Measurements from ENCODE around the gene OR51Q1. TPM values are rescaled to one million over a fixed set of nuclear protein-coding genes. Genes with fewer than 3 reads are reported as not detected.

OR51Q1 gene
- total RNA-seq, result not detected in 2 replicates
- long read RNA-seq, result 0 reads

- H3K4me3 Mint-ChIP-seq, result no peak within 1 kb of the TSS
- no peak for DNase-seq (ENCODE audit: low read depth, low spot score)
- TF ChIP-seq CTCF (conservative IDR thresholded peaks at IDR 0.05), result no peak
- H3K27ac Mint-ChIP-seq (ENCODE audit: unreplicated experiment), result no peak within 1 kb of the TSS
- no peaks in the 10 kb centered on the region for H3K4me1 Mint-ChIP-seq
- H3K9me3 Mint-ChIP-seq, result peaks cover 3% of the 10 kb centered on the region
- no peaks in the 10 kb centered on the region for H3K36me3 Mint-ChIP-seq (ENCODE audit: low read depth)
- peaks cover 22% of the 10 kb centered on the region for H3K27me3 Mint-ChIP-seq (ENCODE audit: low read depth)
These were observed at the start of gene OR51Q1 for GRCh38 chr11:5421811-5422210. Gene OR51Q1, plus strand, starts transcription at chr11:5422111. Its CDS starts 90 bp downstream, at chr11:5422201.

- no peaks in the 10 kb centered on the region for H3K9me3 Mint-ChIP-seq
- H3K4me1 Mint-ChIP-seq, result no peaks in the 10 kb centered on the region
- peaks cover 5% of the 10 kb centered on the region for H3K27me3 Mint-ChIP-seq (ENCODE audit: low read depth)
- peak; percentile 85 for TF ChIP-seq CTCF (conservative IDR thresholded peaks at IDR 0.05)
- DNase-seq (ENCODE audit: low read depth, low spot score), result peak; percentile 56
- H3K36me3 Mint-ChIP-seq (ENCODE audit: low read depth), result no peaks in the 10 kb centered on the region
- H3K27ac Mint-ChIP-seq (ENCODE audit: unreplicated experiment), result no peak overlapping the region
- no peak overlapping the region for H3K4me3 Mint-ChIP-seq
These were observed 41.1 kb upstream of the OR51Q1 start for GRCh38 chr11:5380740-5381342.

- no peak within 1 kb of the TSS for H3K27ac Mint-ChIP-seq (ENCODE audit: unreplicated experiment)
These were observed 38.3 kb upstream of the OR51Q1 start, which contains the start of gene OR51M1 for GRCh38 chr11:5383576-5383975. Gene OR51M1, plus strand, starts transcription at chr11:5383812. Its CDS starts 5,587 bp downstream, at chr11:5389399.

GRCh38 chr11:5384335-5384734 lies 37.6 kb upstream of the OR51Q1 start:
- Mint-ChIP-seq H3K4me3 (no peak overlapping the region), H3K27me3 (ENCODE audit: low read depth) (peaks cover 5% of the 10 kb centered on the region), H3K27ac (ENCODE audit: unreplicated experiment) (no peak overlapping the region), H3K9me3 (no peaks in the 10 kb centered on the region), H3K36me3 (ENCODE audit: low read depth) (no peaks in the 10 kb centered on the region), H3K4me1 (no peaks in the 10 kb centered on the region)
- DNase-seq (ENCODE audit: low read depth, low spot score), result no peak
- TF ChIP-seq CTCF (conservative IDR thresholded peaks at IDR 0.05), result no peak

More at GRCh38 chr11:5383576-5383975, 38.3 kb upstream of the OR51Q1 start, which contains the start of gene OR51M1:
- H3K4me1 Mint-ChIP-seq, result no peaks in the 10 kb centered on the region
- no peak within 1 kb of the TSS for H3K4me3 Mint-ChIP-seq
- no peaks in the 10 kb centered on the region for H3K9me3 Mint-ChIP-seq
- no peak for TF ChIP-seq CTCF (conservative IDR thresholded peaks at IDR 0.05)
- no peak for DNase-seq (ENCODE audit: low read depth, low spot score)
- no peaks in the 10 kb centered on the region for H3K36me3 Mint-ChIP-seq (ENCODE audit: low read depth)
- peaks cover 5% of the 10 kb centered on the region for H3K27me3 Mint-ChIP-seq (ENCODE audit: low read depth)

- H3K4me3 Mint-ChIP-seq, result no peak overlapping the region
These were observed 31.7 kb upstream of the OR51Q1 start for GRCh38 chr11:5390210-5390609.

More at GRCh38 chr11:5390210-5390609, 31.7 kb upstream of the OR51Q1 start:
- Mint-ChIP-seq H3K9me3 (no peaks in the 10 kb centered on the region), H3K36me3 (ENCODE audit: low read depth) (no peaks in the 10 kb centered on the region), H3K27me3 (ENCODE audit: low read depth) (peaks cover 4% of the 10 kb centered on the region), H3K27ac (ENCODE audit: unreplicated experiment) (no peak overlapping the region), H3K4me1 (no peaks in the 10 kb centered on the region)
- no peak for TF ChIP-seq CTCF (conservative IDR thresholded peaks at IDR 0.05)
- DNase-seq (ENCODE audit: low read depth, low spot score), result no peak
